Mucosa of descending colon (tissue), 3 donors: ENCODE results near the gene DCLK1. TPM values are rescaled to one million over a fixed set of nuclear protein-coding genes. Genes with fewer than 3 reads are reported as not detected.

Experiments
- ATAC-seq: fragments of 200-7000 bp; cut with Tn5 transposase; one replicate; pipeline ENCODE4 v1.9.1; 2020; ENCODE audit warnings: mild to moderate bottlenecking, moderate library complexity
- DNase-seq, 3 donors: peaks; one replicate each; pipeline ENCODE4 v3.0.0-alpha.2; 2020
- H3K36me3 ChIP-seq: fragments of 200-600 bp; one replicate; pipeline ENCODE4 v1.8.0; 2021; ENCODE audit warnings: low read depth, mild to moderate bottlenecking
- H3K4me1 ChIP-seq: fragments of 200-600 bp; one replicate; pipeline ENCODE4 v1.8.0; 2021; ENCODE audit warnings: low read depth, mild to moderate bottlenecking
- H3K4me3 ChIP-seq: fragments of 200-600 bp; one replicate; pipeline ENCODE4 v1.8.0; 2021; ENCODE audit warnings: mild to moderate bottlenecking
- H3K9me3 ChIP-seq: fragments of 200-600 bp; one replicate; pipeline ENCODE4 v1.8.0; 2021; ENCODE audit warnings: mild to moderate bottlenecking
- intact Hi-C, 2 donors: fragments of 100-400 bp; cut with DNase I in 1 of 2; cut with micrococcal nuclease in 1 of 2; formaldehyde crosslinking; loops; one replicate each; pipeline versions ENCODE4 v1.11.0 to v1.11.1; 2022; cut with DNase I, micrococcal nuclease
- long read RNA-seq, 2 donors: library from polyadenylated mRNA; unstranded; transcript quantifications; one replicate each; pipeline ENCODE4 v2.0.0, GENCODE V29; 2019 to 2021
- total RNA-seq, 3 donors: library from RNA; stranded (reverse); fragmentation: NEBNext Ultra II Directional in 2 of 3; extraction: Animal tissue kit (Norgen Biotek cat#: 25700) in 2 of 3; gene quantifications; one replicate each; pipeline versions ENCODE4 v1.2.1 to v1.2.4, GENCODE V29; 2021 to 2023
- TF ChIP-seq, protein P1 (sequence below): fragments of 200-600 bp; IDR thresholded peaks from one replicate; pipeline ENCODE4 v1.8.0; 2022; ENCODE audit warnings: antibody characterized with exemption, mild to moderate bottlenecking
- donor health status: DM: no; HTN: no; CAD: no; lungs with moderate emphysema.
- donor health status: DM: no; HTN: no; CAD: no.
- donor health status: DM: no; HTN: yes; CAD: no.

Gene DCLK1
- 10 to 100 TPM in 2 of 3 donors, 1 to 10 TPM in 1; 2.6 to 17.9 (median 12.7) TPM for total RNA-seq
- long read RNA-seq, donor 1, full-length matches to known transcripts, result 2 of 8 reads
- long read RNA-seq, donor 1, partial matches to known transcripts, result 2 of 8 reads
- long read RNA-seq, donor 1, other reads (novel, unspliced or antisense), result 4 of 8 reads
- long read RNA-seq, donor 2, result 0 reads

- no peaks in the 10 kb centered on the region for H3K36me3 ChIP-seq
- ATAC-seq, result peak; percentile 58
- DNase-seq, result peak; percentile 21 to 67 (median 45)
- H3K9me3 ChIP-seq, result no peaks in the 10 kb centered on the region
- no peak within 1 kb of the TSS for H3K4me3 ChIP-seq
- intact Hi-C loops, result no loop called here
- TF ChIP-seq, protein P1, sequence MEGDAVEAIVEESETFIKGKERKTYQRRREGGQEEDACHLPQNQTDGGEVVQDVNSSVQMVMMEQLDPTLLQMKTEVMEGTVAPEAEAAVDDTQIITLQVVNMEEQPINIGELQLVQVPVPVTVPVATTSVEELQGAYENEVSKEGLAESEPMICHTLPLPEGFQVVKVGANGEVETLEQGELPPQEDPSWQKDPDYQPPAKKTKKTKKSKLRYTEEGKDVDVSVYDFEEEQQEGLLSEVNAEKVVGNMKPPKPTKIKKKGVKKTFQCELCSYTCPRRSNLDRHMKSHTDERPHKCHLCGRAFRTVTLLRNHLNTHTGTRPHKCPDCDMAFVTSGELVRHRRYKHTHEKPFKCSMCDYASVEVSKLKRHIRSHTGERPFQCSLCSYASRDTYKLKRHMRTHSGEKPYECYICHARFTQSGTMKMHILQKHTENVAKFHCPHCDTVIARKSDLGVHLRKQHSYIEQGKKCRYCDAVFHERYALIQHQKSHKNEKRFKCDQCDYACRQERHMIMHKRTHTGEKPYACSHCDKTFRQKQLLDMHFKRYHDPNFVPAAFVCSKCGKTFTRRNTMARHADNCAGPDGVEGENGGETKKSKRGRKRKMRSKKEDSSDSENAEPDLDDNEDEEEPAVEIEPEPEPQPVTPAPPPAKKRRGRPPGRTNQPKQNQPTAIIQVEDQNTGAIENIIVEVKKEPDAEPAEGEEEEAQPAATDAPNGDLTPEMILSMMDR, result no peak
- H3K4me1 ChIP-seq, result no peaks in the 10 kb centered on the region
Observed at GRCh38 chr13:36131222-36131930, at the start of gene DCLK1. TSS of gene DCLK1 (minus strand) at chr13:36131382.

GRCh38 chr13:36175621-36176020, 44.4 kb upstream of the DCLK1 start:
- DNase-seq, result no peak
- no peak for ATAC-seq
- H3K9me3 ChIP-seq, result no peaks in the 10 kb centered on the region
- no peaks in the 10 kb centered on the region for H3K36me3 ChIP-seq
- intact Hi-C loops, result no loop called here
- TF ChIP-seq, protein P1, result no peak
- no peaks in the 10 kb centered on the region for H3K4me1 ChIP-seq
- no peak overlapping the region for H3K4me3 ChIP-seq

GRCh38 chr13:36174923-36175322, 43.7 kb upstream of the DCLK1 start:
- H3K36me3 ChIP-seq, result no peaks in the 10 kb centered on the region
- intact Hi-C loops, result no loop called here
- TF ChIP-seq, protein P1, result no peak

GRCh38 chr13:36173571-36174322, 42.6 kb upstream of the DCLK1 start:
- DNase-seq (no peak), ATAC-seq (no peak)
- no peak overlapping the region for H3K4me3 ChIP-seq
- no peaks in the 10 kb centered on the region for H3K4me1 ChIP-seq
- intact Hi-C loops, result no loop called here
- no peaks in the 10 kb centered on the region for H3K9me3 ChIP-seq
- H3K36me3 ChIP-seq, result no peaks in the 10 kb centered on the region
- TF ChIP-seq, protein P1, result no peak

More at GRCh38 chr13:36174923-36175322, 43.7 kb upstream of the DCLK1 start:
- Histone ChIP-seq H3K4me1 (no peaks in the 10 kb centered on the region), H3K4me3 (no peak overlapping the region), H3K9me3 (no peaks in the 10 kb centered on the region)
- no peak for ATAC-seq
- no peak for DNase-seq

DNA sequence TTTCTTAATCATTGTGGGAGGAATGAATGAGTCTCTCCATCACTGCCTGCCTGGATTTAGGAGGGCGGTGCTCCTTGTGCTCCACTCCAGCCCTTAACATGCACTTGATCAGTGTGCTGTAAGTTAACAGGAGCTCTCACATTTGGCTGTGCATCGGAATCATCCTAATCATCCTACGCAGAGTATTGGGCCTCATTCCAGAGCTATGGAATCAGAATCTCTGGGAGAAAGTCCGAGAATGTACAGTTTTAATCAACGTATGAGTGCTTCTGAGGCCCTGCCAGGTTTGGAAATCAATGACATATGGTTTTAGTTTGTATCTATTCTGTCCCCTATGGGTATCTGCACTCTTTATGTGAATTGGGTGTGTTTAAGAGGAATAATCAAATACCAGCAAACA, 34.9 kb upstream of the DCLK1 start:
- Histone ChIP-seq H3K4me3 (no peak overlapping the region), H3K36me3 (no peaks in the 10 kb centered on the region), H3K4me1 (no peaks in the 10 kb centered on the region), H3K9me3 (no peaks in the 10 kb centered on the region)
- ATAC-seq (no peak), DNase-seq (no peak)
- TF ChIP-seq, protein P1, result no peak
- intact Hi-C loops, result no loop called here
